CD4-positive, alpha-beta T cell (primary cell): ENCODE measurements around the gene GRIA2. TPM values are rescaled to one million over a fixed set of nuclear protein-coding genes. Genes with fewer than 3 reads are reported as not detected.

ENCODE experiments used
- ATAC-seq: fragments of 200-7000 bp; cut with Tn5 transposase; one replicate; pipeline ENCODE4 v1.10.0; 2022; ENCODE audit warnings: mild to moderate bottlenecking; ENCODE audit not compliant: poor library complexity
- CTCF ChIA-PET: fragments of 350-600 bp; sonication (Branson Sonifier 250); formaldehyde crosslinking; loops from one replicate; lab custom pipeline; 2021; ENCODE audit warnings: antibody characterized with exemption, inconsistent platforms; lab: Charles Lee
- POLR2A ChIA-PET: fragments of 350-600 bp; sonication (Branson Sonifier 250); formaldehyde crosslinking; loops from one replicate; lab custom pipeline; 2021; ENCODE audit warnings: antibody characterized with exemption, inconsistent platforms; lab: Charles Lee
- DNase-seq, 14 experiments: peaks; one replicate each; pipeline ENCODE4 v3.0.0-alpha.2; 2013 to 2020; ENCODE audit warnings: mixed read lengths in 2 of 14
- H3K27ac ChIP-seq, 2 donors: one replicate each; pipeline versions ENCODE4 v1.5.1 to v1.7.0; 2013; ENCODE audit warnings: low read length in 2 of 2, low read depth in 1 of 2, mild to moderate bottlenecking in 1 of 2
- H3K27me3 ChIP-seq, 2 experiments: 1 replicate in 1 of 2; 2 replicates in 1 of 2; pipeline versions ENCODE4 v1.6.1 to v1.7.0; 2013; ENCODE audit warnings: low read length in 2 of 2, control low read depth in 1 of 2, mild to moderate bottlenecking in 1 of 2, moderate library complexity in 1 of 2; ENCODE audit not compliant: insufficient read depth in 2 of 2, control insufficient read depth in 1 of 2
- H3K36me3 ChIP-seq: one replicate; pipeline ENCODE4 v1.6.1; 2013; ENCODE audit warnings: low read length, control low read depth; ENCODE audit not compliant: insufficient read depth
- H3K4me1 ChIP-seq: one replicate; pipeline ENCODE4 v1.6.1; 2013; ENCODE audit warnings: low read length, control low read depth; ENCODE audit not compliant: insufficient read depth
- H3K4me3 ChIP-seq: one replicate; pipeline ENCODE4 v1.5.1; 2013; ENCODE audit warnings: mild to moderate bottlenecking, low read length, moderate library complexity
- H3K9me3 ChIP-seq, 2 experiments: 1 replicate in 1 of 2; 2 replicates in 1 of 2; pipeline versions ENCODE4 v1.6.1 to v1.7.0; 2013; ENCODE audit warnings: low read length in 2 of 2, mild to moderate bottlenecking in 2 of 2, control low read depth in 1 of 2, moderate library complexity in 1 of 2; ENCODE audit not compliant: control insufficient read depth in 1 of 2, insufficient read depth in 1 of 2
- H3K27ac Mint-ChIP-seq: one replicate; pipeline ENCODE4 v1.8.0; 2020; ENCODE audit warnings: mixed read lengths
- H3K27me3 Mint-ChIP-seq: one replicate; pipeline ENCODE4 v1.8.0; 2021; ENCODE audit warnings: mixed read lengths
- H3K36me3 Mint-ChIP-seq: one replicate; pipeline ENCODE4 v1.8.0; 2021; ENCODE audit warnings: low read depth, mixed read lengths
- H3K4me1 Mint-ChIP-seq: one replicate; pipeline ENCODE4 v1.8.0; 2021; ENCODE audit warnings: low read depth, mixed read lengths
- H3K4me3 Mint-ChIP-seq: one replicate; pipeline ENCODE4 v1.8.0; 2020; ENCODE audit warnings: mild to moderate bottlenecking, mixed read lengths
- H3K9me3 Mint-ChIP-seq: one replicate; pipeline ENCODE4 v1.8.0; 2020; ENCODE audit warnings: mixed read lengths
- intact Hi-C, 2 experiments: fragments of 100-400 bp; cut with DNase I in 1 of 2; cut with micrococcal nuclease in 1 of 2; formaldehyde crosslinking; loops; one replicate each; pipeline versions ENCODE4 v1.15.1 to v1.9.0; 2023 to 2025; cut with DNase I, micrococcal nuclease
- total RNA-seq, 174 experiments: library from RNA in 2 of 174; stranded (reverse) in 2 of 174; gene quantifications; one replicate each; pipeline ENCODE4 v1.2.3 and lab custom pipeline; 2021 to 2026
- TF ChIP-seq, protein P1 (sequence below): fragments of 200-600 bp; IDR thresholded peaks from one replicate; pipeline ENCODE4 v1.8.0; 2022; ENCODE audit warnings: antibody characterized with exemption, mild to moderate bottlenecking

Gene GRIA2
- total RNA-seq, 2 experiments from 2014 or later = not detected

DNA sequence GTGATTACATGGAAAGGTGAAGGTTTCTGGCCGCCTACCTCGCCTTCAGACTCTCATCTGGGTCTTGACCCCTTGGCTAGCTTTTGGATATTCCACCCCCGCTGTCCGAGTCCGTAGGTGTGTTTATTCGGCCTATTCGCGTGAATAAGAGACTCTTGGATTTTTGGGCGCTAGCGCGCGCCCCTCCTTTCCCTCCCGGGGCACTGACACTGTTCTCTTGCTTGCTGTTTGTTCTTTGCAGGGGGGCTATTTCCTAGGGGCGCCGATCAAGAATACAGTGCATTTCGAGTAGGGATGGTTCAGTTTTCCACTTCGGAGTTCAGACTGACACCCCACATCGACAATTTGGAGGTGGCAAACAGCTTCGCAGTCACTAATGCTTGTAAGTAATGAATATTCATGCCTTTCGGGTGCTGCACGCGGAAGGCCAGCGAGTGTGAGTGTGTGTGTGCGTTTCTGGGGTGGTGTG lies 932 bp downstream of the GRIA2 start:
- H3K4me1 ChIP-seq = no peaks in the 10 kb centered on the region
- POLR2A ChIA-PET = no interaction called here
- no peak overlapping the region for H3K27ac ChIP-seq
- no peak overlapping the region for H3K27ac Mint-ChIP-seq
- no peaks in the 10 kb centered on the region for H3K36me3 ChIP-seq
- H3K4me3 Mint-ChIP-seq = no peak overlapping the region
- no peaks in the 10 kb centered on the region for H3K36me3 Mint-ChIP-seq
- DNase-seq (no peak), ATAC-seq (no peak)
- intact Hi-C loops = no loop called here
- H3K4me3 ChIP-seq = no peak overlapping the region
- CTCF ChIA-PET = no interaction called here
- peaks cover 0 to 27% of the 10 kb centered on the region in 2 experiments for H3K9me3 ChIP-seq
- peaks cover 16 to 26% of the 10 kb centered on the region in 2 experiments for H3K27me3 ChIP-seq
- H3K9me3 Mint-ChIP-seq = peaks cover 7% of the 10 kb centered on the region
- peaks cover 38% of the 10 kb centered on the region for H3K27me3 Mint-ChIP-seq
- TF ChIP-seq, protein P1, sequence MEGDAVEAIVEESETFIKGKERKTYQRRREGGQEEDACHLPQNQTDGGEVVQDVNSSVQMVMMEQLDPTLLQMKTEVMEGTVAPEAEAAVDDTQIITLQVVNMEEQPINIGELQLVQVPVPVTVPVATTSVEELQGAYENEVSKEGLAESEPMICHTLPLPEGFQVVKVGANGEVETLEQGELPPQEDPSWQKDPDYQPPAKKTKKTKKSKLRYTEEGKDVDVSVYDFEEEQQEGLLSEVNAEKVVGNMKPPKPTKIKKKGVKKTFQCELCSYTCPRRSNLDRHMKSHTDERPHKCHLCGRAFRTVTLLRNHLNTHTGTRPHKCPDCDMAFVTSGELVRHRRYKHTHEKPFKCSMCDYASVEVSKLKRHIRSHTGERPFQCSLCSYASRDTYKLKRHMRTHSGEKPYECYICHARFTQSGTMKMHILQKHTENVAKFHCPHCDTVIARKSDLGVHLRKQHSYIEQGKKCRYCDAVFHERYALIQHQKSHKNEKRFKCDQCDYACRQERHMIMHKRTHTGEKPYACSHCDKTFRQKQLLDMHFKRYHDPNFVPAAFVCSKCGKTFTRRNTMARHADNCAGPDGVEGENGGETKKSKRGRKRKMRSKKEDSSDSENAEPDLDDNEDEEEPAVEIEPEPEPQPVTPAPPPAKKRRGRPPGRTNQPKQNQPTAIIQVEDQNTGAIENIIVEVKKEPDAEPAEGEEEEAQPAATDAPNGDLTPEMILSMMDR = no peak
- no peaks in the 10 kb centered on the region for H3K4me1 Mint-ChIP-seq

DNA sequence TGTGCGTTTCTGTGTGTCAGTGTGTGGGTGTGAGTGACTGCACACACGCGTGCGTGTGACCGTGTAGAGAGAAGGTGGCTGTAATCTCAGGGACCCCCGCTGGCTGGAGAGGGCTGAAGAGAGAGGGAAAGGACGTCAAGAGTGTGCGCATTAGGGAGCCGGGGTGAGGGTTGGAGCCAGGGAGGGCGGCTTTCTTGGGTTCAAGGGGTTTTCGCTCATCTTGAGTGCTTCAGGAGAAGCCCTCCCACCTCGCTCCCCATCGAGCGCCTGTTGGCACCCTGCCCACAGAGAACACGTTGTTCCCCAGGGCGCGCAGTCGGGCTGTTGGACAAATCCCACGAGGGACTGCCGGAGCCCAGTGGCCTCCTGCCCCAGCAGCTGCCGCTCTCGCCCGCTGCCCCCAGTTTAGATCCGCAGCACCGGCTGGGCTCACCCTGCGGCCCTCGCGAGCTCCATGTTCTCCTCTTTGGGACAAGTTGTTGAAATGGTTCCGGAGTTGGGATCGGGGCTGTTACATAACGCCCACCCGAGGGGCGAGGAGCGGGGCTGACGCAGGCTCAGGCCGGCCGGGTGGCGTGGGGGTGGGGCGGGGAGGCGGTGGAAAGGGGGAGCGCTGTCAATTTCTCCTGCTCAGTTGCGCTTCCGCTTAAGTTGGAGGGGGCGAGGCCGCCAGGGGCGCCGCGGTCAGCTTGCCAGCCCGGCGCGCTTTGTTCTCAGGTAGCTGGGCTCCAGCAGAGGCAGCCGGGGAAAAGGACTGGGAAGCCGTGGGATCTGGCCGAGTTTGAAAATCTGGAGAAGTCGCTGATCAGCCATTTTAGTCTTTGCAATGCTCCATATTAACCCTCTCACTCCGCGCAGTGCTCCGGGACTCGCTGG lies 1.6 kb downstream of the GRIA2 start:
- Mint-ChIP-seq H3K9me3 (peaks cover 8% of the 10 kb centered on the region), H3K27me3 (peaks cover 38% of the 10 kb centered on the region), H3K36me3 (no peaks in the 10 kb centered on the region), H3K4me3 (no peak overlapping the region), H3K27ac (no peak overlapping the region), H3K4me1 (no peaks in the 10 kb centered on the region)
- no peak overlapping the region for H3K27ac ChIP-seq
- no peak for ATAC-seq
- H3K4me1 ChIP-seq = no peaks in the 10 kb centered on the region
- no peaks in the 10 kb centered on the region for H3K36me3 ChIP-seq
- intact Hi-C loops = no loop called here
- ChIA-PET CTCF (no interaction called here), POLR2A (no interaction called here)
- no peak overlapping the region for H3K4me3 ChIP-seq
- DNase-seq = no peak
- TF ChIP-seq, protein P1 = no peak
- H3K27me3 ChIP-seq = peaks cover 16 to 26% of the 10 kb centered on the region in 2 experiments
- H3K9me3 ChIP-seq = peaks cover 0 to 27% of the 10 kb centered on the region in 2 experiments

DNA sequence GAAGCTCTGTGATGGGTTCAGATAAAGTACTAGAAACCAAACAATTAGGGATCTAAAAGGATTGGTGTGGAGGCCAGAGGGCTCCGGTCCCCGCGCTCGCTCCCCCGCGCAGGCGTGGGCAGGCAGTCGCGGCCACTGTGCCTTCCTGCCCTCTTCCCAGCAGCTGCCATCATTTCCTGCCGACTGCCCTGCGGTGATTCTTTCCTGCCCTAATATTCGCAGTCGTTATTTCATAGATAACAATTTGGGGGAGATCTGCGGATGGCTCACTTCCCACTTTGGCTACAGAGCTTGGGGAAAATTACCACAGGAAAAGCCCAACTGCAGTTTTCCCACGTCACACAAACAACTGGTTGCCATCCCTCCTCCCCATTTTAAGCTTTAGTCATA lies 2.2 kb downstream of the GRIA2 start:
- TF ChIP-seq, protein P1 = no peak
- ChIA-PET CTCF (no interaction called here), POLR2A (no interaction called here)
- intact Hi-C loops = no loop called here
- ATAC-seq (no peak), DNase-seq (no peak)
- no peak overlapping the region for H3K27ac ChIP-seq
- no peaks in the 10 kb centered on the region for H3K36me3 ChIP-seq
- H3K27me3 Mint-ChIP-seq = peaks cover 38% of the 10 kb centered on the region
- peaks cover 0 to 27% of the 10 kb centered on the region in 2 experiments for H3K9me3 ChIP-seq
- peaks cover 16 to 26% of the 10 kb centered on the region in 2 experiments for H3K27me3 ChIP-seq
- H3K4me3 Mint-ChIP-seq = no peak overlapping the region
- H3K4me1 ChIP-seq = no peaks in the 10 kb centered on the region
- H3K4me1 Mint-ChIP-seq = no peaks in the 10 kb centered on the region
- no peaks in the 10 kb centered on the region for H3K36me3 Mint-ChIP-seq
- peaks cover 11% of the 10 kb centered on the region for H3K9me3 Mint-ChIP-seq
- H3K27ac Mint-ChIP-seq = no peak overlapping the region
- H3K4me3 ChIP-seq = no peak overlapping the region
